C4-2B (cell line): Measurements from ENCODE around the gene CTNNA3.

Source experiments
- CTCF ChIP-seq: fragments of 450-650 bp; conservative IDR thresholded peaks from 2 replicates; pipeline ENCODE4 v1.5.1; 2017; ENCODE audit warnings: mild to moderate bottlenecking
- ZFX ChIP-seq: fragments of 450-650 bp; IDR thresholded peaks from 2 replicates; pipeline ENCODE4 v1.6.1; 2017

DNA sequence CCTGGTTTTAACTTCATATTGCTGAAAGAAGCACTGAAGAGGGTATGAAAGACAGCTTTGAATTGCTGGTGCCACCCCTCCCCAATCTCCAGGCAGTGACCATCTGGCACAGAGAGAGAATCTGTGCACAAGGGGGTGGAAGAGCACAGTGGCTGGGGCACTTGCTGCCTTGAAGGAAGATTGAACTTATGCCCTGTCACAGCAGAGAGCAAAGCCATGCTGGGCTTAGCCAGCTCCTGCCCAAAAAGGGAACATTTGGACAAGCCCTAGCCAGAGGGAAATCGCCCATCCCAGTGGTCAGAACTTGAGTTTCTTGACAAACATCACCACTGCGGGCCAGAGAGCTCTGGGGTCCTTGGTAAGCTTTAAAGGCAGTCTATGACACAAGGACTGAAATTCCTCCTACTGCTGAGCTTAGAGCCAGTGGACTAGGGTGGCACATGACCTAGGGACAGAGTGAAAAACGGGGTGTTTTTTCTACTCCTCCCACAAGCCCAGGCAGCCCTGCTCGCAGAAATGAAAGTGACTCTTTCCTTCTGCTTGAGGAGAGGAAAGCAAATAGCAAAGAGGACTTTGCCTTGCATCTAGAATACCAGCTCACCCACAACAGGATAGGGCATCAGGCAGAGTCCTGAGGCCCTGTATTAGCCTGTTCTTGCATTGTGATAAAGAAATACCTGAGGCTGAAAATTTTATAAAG lies 257.2 kb downstream of the CTNNA3 start:
- TF ChIP-seq CTCF (no peak), ZFX (no peak)
